Upper lobe of right lung (tissue), 1 donor: ENCODE results near the gene ALDH3B1. TPM values are rescaled to one million over a fixed set of nuclear protein-coding genes. Genes with fewer than 3 reads are reported as not detected.

ENCODE experiments used
- ATAC-seq: fragments of 200-7000 bp; cut with Tn5 transposase; one replicate; pipeline ENCODE4 v1.9.1; 2020; ENCODE audit warnings: mild to moderate bottlenecking, moderate library complexity
- DNase-seq: peaks from one replicate; pipeline ENCODE4 v3.0.0-alpha.2; 2020
- H3K27ac ChIP-seq: fragments of 200-600 bp; one replicate; pipeline ENCODE4 v1.8.0; 2022
- H3K27me3 ChIP-seq: fragments of 200-600 bp; one replicate; pipeline ENCODE4 v1.8.0; 2022; ENCODE audit warnings: mild to moderate bottlenecking
- H3K36me3 ChIP-seq: fragments of 200-600 bp; one replicate; pipeline ENCODE4 v1.8.0; 2022
- H3K4me1 ChIP-seq: fragments of 200-600 bp; one replicate; pipeline ENCODE4 v1.8.0; 2022
- H3K4me3 ChIP-seq: fragments of 200-600 bp; one replicate; pipeline ENCODE4 v1.8.0; 2022; ENCODE audit warnings: mild to moderate bottlenecking
- H3K9me3 ChIP-seq: fragments of 200-600 bp; one replicate; pipeline ENCODE4 v1.8.0; 2022
- intact Hi-C: fragments of 100-400 bp; cut with DNase I; formaldehyde crosslinking; loops from one replicate; pipeline ENCODE4 v1.11.0; 2022
- total RNA-seq: library from RNA; stranded (reverse); fragmentation: NEBNext Ultra II Directional; extraction: Animal tissue kit (Norgen Biotek cat#: 25700); gene quantifications from one replicate; pipeline ENCODE4 v1.2.1, GENCODE V29; 2021
- TF ChIP-seq, protein P1 (sequence below): fragments of 200-600 bp; IDR thresholded peaks from one replicate; pipeline ENCODE4 v1.8.0; 2022; ENCODE audit warnings: antibody characterized with exemption
- donor health status: DM: no; HTN: yes; CAD: no; lungs with severe emphysema.

Gene ALDH3B1
- total RNA-seq, 1 donor from 2014 or later: 95.9 TPM

DNA sequence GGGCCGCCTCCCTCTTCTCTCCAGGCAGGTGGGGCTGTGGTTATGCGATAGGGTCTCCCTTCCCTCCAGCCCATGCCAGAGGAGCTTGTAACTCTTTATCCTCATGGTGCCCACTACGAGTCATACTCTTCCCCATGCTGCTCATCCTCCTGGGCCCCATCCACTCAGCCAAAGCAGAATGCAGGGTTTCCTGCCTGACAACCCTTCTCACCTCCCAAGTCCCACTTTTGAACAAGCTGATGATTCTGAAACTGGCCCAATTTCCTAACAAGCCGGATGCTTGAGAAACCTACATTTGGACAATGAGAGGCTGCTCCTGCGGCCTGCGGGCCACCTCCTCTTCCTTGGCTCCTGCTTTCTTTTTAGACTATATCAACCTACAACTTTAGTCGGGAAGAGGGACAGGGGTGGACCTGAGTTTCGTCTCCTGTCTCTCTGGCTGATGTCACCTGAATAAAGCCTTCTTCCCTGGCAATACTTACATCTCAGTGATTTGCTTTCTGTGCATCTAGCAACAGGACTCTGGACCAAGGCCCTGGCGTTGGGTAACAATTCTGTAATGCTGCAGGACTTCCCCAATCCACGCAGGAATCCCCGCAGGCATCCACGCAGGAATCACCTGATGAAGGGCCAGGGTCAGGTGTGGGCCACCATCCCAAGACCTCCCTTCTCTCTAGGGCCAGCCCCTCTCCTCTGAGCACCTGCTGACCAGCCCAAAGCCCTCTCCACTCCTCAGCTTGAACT is 18.8 kb downstream of the ALDH3B1 start:
- Histone ChIP-seq H3K4me1 (peaks cover 21% of the 10 kb centered on the region), H3K36me3 (peaks cover 40% of the 10 kb centered on the region), H3K27ac (no peak overlapping the region), H3K27me3 (no peaks in the 10 kb centered on the region), H3K9me3 (no peaks in the 10 kb centered on the region), H3K4me3 (no peak overlapping the region)
- TF ChIP-seq, protein P1, sequence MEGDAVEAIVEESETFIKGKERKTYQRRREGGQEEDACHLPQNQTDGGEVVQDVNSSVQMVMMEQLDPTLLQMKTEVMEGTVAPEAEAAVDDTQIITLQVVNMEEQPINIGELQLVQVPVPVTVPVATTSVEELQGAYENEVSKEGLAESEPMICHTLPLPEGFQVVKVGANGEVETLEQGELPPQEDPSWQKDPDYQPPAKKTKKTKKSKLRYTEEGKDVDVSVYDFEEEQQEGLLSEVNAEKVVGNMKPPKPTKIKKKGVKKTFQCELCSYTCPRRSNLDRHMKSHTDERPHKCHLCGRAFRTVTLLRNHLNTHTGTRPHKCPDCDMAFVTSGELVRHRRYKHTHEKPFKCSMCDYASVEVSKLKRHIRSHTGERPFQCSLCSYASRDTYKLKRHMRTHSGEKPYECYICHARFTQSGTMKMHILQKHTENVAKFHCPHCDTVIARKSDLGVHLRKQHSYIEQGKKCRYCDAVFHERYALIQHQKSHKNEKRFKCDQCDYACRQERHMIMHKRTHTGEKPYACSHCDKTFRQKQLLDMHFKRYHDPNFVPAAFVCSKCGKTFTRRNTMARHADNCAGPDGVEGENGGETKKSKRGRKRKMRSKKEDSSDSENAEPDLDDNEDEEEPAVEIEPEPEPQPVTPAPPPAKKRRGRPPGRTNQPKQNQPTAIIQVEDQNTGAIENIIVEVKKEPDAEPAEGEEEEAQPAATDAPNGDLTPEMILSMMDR: no peak
- ATAC-seq (no peak), DNase-seq (no peak)
- intact Hi-C loops: no loop called here

GRCh38 chr11:68030318-68031143 is 20.4 kb downstream of the ALDH3B1 start, which contains the start of gene NDUFS8:
NDUFS8 (plus strand) TSS chr11:68030681; CDS start chr11:68032152, 1,471 bp downstream.
- ATAC-seq: peak; percentile 94
- DNase-seq: peak; percentile 98
- Histone ChIP-seq H3K36me3 (peaks cover 32% of the 10 kb centered on the region), H3K27me3 (no peaks in the 10 kb centered on the region), H3K27ac (peak within 1 kb of the TSS; percentile 81), H3K4me3 (peak within 1 kb of the TSS; percentile 74), H3K9me3 (no peaks in the 10 kb centered on the region), H3K4me1 (peaks cover 21% of the 10 kb centered on the region)
- TF ChIP-seq, protein P1: no peak
- intact Hi-C loops: no loop called here

GRCh38 chr11:68031144-68031464 is 21.0 kb downstream of the ALDH3B1 start:
- Histone ChIP-seq H3K27ac (peak overlapping the region; percentile 81), H3K4me3 (peak overlapping the region; percentile 74), H3K27me3 (no peaks in the 10 kb centered on the region), H3K9me3 (no peaks in the 10 kb centered on the region), H3K36me3 (peaks cover 26% of the 10 kb centered on the region), H3K4me1 (peaks cover 25% of the 10 kb centered on the region)
- TF ChIP-seq, protein P1: no peak
- DNase-seq (peak; percentile 71), ATAC-seq (peak; percentile 16)
- intact Hi-C loops: no loop called here

GRCh38 chr11:68032003-68032402 is 21.9 kb downstream of the ALDH3B1 start:
- Histone ChIP-seq H3K27ac (no peak overlapping the region), H3K36me3 (peaks cover 20% of the 10 kb centered on the region), H3K4me1 (peaks cover 34% of the 10 kb centered on the region), H3K4me3 (no peak overlapping the region), H3K9me3 (no peaks in the 10 kb centered on the region), H3K27me3 (no peaks in the 10 kb centered on the region)
- TF ChIP-seq, protein P1: no peak
- DNase-seq: no peak
- intact Hi-C loops: no loop called here
- ATAC-seq: no peak

DNA sequence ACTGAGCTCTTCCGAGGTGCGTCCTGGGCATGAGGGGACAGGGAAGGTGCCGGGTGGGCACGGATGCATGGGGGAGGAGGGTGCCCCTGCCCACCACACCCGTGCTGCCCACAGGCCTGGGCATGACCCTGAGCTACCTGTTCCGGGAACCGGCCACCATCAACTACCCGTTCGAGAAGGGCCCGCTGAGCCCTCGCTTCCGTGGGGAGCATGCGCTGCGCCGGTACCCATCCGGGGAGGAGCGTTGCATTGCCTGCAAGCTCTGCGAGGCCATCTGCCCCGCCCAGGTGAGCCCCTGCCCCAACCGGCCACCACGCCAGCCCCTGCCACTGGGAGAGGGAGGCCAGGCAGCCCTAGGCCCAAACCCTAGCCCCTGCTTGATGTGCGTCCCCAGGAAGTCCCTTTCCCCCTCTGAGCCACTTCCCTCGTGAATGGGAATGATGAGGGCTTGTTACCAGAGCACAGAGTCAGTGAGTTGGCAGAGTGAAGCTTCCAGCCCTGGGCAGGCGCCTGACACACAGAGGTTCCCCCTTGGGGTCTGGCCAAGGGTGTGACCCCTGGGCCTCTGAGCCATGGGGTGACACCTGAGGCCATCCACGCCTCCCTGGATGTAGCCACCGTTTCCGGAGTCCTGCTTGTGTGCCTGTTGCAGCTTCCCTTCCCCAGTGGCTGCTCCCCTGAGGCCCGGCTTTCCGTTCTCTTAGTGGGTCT is 23.0 kb downstream of the ALDH3B1 start:
- intact Hi-C loops: no loop called here
- H3K27me3 ChIP-seq: no peaks in the 10 kb centered on the region
- peaks cover 45% of the 10 kb centered on the region for H3K4me1 ChIP-seq
- H3K4me3 ChIP-seq: no peak overlapping the region
- TF ChIP-seq, protein P1: no peak
- peaks cover 20% of the 10 kb centered on the region for H3K36me3 ChIP-seq
- H3K27ac ChIP-seq: peak overlapping the region; percentile 55
- peak; percentile 64 for DNase-seq
- no peak for ATAC-seq
- H3K9me3 ChIP-seq: no peaks in the 10 kb centered on the region
